GM19025 (cell line): ENCODE results near the gene NUDT16.

ENCODE experiments used
- ATAC-seq: cut with Tn5 transposase; IDR thresholded peaks from one replicate; pipeline ENCODE4 v1.9.1; 2021; ENCODE audit warnings: mild to moderate bottlenecking, low read depth, moderate library complexity; ENCODE audit not compliant: unreplicated experiment

NUDT16 gene

DNA sequence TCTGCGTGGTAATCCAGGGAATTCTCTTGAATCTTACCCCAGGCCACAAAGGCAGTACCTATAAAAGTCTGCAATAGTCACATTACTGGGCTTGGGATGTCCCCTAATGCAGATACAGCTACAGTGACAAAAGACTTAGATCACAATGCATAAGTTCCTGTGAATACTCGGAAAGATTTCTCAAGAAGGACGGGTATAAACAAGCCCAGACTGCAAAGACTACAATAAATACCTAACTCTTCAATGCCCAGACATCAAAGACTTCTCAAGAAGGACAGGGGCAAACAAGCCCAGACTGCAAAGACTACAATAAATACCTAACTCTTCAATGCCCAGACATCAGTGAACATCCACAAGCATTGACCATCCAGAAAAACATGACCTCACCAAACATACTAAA is 50.9 kb downstream of the NUDT16 start:
- no peak for ATAC-seq

DNA sequence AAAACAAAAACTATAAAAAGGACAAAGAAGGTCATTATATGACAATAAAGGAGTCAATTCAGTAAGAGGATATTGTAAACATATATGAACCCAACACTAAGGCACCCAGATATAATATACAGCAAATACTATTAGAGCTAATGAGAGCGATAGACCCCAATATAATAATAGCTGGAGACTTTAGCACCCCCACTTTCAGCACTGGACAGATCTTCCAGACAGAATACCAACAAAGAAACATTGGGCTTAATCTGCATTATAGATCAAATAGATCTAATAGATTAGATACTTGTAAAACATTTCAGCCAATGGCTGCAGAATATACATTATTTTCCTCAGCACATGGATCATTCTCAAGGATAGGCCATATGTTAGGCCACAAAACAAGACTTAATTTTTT is 53.4 kb downstream of the NUDT16 start:
- no peak for ATAC-seq
